H4 (cell line): ENCODE results near the gene PCP2. TPM values are rescaled to one million over a fixed set of nuclear protein-coding genes. Genes with fewer than 3 reads are reported as not detected.

Experiments used
- DNase-seq: peaks from one replicate; pipeline ENCODE4 v3.0.0-alpha.2; 2015; ENCODE audit warnings: low spot score
- total RNA-seq: library from RNA; depleted of rRNA; stranded (reverse); fragments of >200 nt; shearing (Covaris generic); gene quantifications from 2 replicates; pipeline ENCODE4 v1.2.3, GENCODE V29; 2014; rRNA removed

PCP2 gene
- total RNA-seq, 1 experiment from 2014 or later, result not detected

DNA sequence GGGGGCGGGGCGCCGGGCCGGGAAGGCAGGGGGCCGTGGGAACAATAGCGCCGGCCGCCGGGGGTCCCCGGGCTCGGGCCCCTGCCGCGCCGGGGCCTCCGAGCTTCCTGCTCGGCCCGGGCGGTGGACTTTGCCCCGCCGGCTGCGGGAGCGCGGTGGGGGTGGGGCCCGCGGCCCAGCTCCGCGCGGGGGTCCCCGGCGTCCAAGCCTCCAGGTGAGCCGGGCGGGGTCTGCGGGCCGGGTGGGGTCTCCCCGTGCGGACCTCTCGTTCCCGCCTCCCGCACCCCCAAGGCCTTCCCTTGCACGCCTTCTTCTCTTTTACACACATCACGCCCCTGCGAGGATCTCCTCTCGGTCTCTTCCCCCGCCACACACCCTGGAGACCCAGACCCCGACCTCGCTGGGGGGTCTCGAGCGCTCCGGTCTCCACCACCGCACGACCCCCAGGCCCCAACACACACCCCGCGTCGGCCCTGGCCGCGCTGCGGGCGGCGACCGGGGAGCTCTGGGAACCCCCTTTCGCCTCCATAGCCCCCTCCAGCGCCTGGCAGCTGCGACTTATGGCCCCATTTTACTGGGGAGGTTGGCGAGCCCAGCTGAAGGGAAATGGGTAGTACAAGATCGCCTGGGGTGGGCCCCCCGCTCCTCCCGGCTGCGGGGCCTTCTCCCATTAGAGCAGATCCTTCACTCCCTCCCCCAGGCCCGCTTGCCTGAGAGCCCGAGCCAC lies 37.1 kb downstream of the PCP2 start:
- DNase-seq, result no peak

DNA sequence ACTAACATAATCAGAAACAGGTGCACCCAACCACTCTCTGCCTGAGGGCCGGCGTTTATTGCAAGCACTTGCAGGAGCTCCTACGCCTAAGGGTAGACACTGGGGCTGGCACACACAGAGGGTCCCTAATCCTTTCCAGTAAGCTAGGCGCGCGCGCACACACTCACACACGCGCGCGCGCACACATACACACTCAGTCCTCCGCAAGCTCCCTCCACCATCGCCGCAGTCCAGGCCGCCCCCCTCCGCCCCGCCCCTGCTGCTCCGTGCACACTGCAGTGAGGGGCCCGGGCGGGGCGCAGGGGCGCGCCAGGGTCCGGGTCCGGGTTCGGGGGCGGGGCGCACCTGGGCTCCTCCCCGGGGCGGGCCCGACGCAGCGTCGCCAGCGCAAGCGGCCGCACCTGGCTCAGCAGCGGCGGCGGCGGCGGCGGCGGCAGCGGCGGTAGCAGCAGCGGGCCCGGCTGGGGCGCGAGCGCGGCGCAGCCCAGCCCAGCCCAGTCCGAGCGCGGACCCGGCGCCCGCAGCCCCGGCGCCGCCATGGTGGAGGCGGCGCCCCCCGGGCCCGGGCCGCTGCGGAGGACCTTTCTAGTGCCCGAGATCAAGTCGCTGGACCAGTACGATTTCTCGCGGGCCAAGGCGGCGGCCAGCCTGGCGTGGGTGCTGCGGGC lies 37.9 kb downstream of the PCP2 start, which contains the start of gene CAMSAP3:
Gene CAMSAP3 (plus strand): TSS at position 398 of the 668 bp plus-strand sequence. CDS start 140 bp downstream, at position 538.
- DNase-seq, result no peak

DNA sequence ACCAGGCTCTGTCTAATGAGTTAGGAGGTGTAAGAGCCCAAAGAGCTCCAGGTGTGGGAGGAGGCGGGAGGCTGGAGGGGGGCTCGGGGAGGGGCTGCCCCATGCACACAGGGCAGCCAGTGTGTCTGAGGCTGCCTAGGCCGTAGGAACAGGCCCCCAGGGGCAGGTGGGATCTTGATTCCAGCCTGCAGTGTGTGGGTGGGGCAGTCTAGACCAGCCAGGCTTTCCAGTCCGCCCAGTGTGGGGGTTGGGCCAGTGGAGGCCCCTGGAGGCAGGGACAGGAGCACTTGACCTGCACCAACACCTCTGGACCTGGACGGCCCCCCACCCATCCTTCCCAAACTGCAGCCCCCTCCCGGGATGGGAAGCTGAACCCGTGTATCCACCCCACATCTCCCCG lies 43.3 kb downstream of the PCP2 start:
- no peak for DNase-seq

DNA sequence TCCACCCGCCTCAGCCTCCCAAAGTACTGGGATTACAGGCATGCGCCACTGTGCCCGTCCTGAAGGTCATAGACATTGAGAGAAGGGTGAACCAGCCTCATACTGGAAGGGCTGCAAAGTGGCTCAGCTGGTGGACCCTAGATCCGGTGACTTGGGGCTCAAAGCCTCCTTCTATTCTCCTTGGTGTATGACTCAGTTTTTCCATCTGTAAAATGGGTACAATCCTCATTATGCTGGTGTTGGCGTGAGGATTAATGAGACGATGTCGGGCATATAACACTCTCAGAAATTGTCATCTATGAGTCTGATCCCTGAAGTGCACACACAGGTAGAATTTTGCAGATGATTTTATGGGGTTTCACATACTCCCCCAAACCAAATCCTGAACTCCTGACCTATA lies 43.7 kb downstream of the PCP2 start:
- DNase-seq, result no peak

DNA sequence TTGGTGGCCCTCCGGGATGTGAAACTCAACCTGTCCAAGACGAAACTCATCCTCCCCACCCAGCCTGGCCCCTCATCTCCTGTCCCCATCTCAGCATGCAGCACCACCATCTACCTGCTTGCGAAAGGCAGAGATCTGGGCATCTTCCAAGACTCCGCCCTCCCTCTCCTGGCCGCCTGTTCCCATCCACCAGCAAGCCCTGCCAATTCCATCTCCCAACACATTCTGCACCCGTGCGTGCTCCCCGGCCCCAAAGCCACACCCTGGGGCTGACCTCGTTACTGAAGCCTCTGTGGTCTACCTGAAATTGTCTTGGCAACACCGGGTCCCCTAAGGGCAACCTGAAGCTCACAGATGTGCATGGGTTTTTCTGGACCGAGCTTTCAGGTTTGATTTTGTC lies 51.1 kb downstream of the PCP2 start:
- no peak for DNase-seq

Other genes starting within 250 kb of the PCP2 start
- gene PEX11G, start 144.7 kb downstream of the PCP2 start, total RNA-seq, result 0.31 TPM in 1 of 2 replicates, not detected in the other
- 31.9 and 37.5 TPM in 2 replicates for gene ZNF358, start 117.6 kb downstream of the PCP2 start, total RNA-seq
- 3.9 and 5.8 TPM in 2 replicates for gene MCOLN1, start 111.1 kb downstream of the PCP2 start, total RNA-seq
- gene PNPLA6, start 98.0 kb downstream of the PCP2 start, total RNA-seq, result 32.5 and 41.4 TPM in 2 replicates
- 0.31 and 0.43 TPM in 2 replicates for gene CAMSAP3, start 37.9 kb downstream of the PCP2 start, total RNA-seq
- gene XAB2, start 4.2 kb downstream of the PCP2 start, total RNA-seq, result 25.0 and 26.7 TPM in 2 replicates
- 65.7 and 67.1 TPM in 2 replicates for gene PET100, start 3.9 kb downstream of the PCP2 start, total RNA-seq
- gene STXBP2, start 3.4 kb upstream of the PCP2 start, total RNA-seq, result 2.5 and 3.1 TPM in 2 replicates
- not detected in 2 replicates for gene RETN, start 35.3 kb upstream of the PCP2 start, total RNA-seq
- gene MCEMP1, start 43.4 kb upstream of the PCP2 start, total RNA-seq, result not detected in 2 replicates
- gene TRAPPC5, start 47.1 kb upstream of the PCP2 start, total RNA-seq, result 90.6 and 139 TPM in 2 replicates
- gene FCER2, start 68.4 kb upstream of the PCP2 start, total RNA-seq, result not detected in 2 replicates
- not detected in 2 replicates for gene CLEC4G, start 98.4 kb upstream of the PCP2 start, total RNA-seq
- 0.10 TPM in 1 of 2 replicates, not detected in the other for gene CD209, start 113.8 kb upstream of the PCP2 start, total RNA-seq
- not detected in 2 replicates for gene CLEC4M, start 129.5 kb upstream of the PCP2 start, total RNA-seq
- 7.9 and 12.6 TPM in 2 replicates for gene EVI5L, start 196.5 kb upstream of the PCP2 start, total RNA-seq
- 0.04 TPM in 1 of 2 replicates, not detected in the other for gene PRR36, start 240.7 kb upstream of the PCP2 start, total RNA-seq